ENCODE results near the gene PPP2R5E.

The PPP2R5E gene

DNA sequence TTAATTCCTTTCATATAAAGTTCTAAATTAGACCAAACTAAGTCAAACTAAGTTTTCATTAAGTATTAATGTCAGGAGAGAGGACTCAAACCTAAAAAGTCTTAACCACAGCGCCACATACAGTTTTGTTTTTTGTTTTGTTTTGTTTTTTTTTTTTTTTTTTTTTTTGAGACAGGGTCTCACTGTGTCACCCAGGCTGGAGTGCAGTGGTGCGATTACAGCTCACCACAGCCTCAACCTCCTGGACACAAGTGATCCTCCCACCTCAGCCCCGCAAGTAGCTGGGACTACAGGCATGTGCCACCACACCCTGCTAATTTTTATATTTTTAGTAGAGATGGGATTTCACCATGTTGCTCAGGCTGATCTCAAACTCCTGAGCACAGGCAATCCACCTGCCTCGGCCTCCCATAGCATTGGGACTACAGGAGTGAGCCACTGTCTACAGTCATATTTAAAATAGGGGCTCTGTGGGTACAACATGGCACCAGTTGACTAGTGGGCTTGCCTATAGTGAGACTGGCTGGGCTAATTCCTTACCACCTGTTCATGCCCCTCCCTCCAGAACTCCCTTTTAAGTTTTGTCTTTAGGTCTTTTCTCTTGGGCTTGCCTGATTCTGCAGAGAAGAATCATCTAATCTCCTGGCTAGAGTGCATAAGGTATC, 110.2 kb downstream of the PPP2R5E start:
- no peak for DNase-seq

GRCh38 chr14:63432228-63432627, 110.9 kb downstream of the PPP2R5E start:
- DNase-seq: no peak

DNA sequence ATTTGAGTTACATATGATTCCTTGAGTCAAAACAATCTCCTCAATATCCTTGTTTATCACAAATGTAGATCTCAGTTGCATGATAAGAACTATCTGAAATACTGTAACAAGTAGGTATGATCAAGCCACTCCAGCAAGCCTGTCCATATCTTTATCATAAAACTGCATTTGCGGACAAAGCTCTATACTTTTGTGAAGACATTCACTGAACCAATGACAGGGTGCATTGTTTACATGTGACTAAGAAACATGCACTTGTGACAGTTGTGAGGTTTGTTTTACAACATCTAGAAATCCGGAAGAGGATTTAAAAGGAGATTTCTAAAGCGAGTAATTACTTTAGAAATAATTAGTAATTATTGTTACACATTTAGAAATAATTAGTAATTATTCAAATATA, 111.7 kb downstream of the PPP2R5E start:
- DNase-seq: no peak

GRCh38 chr14:63428486-63428885, 114.7 kb downstream of the PPP2R5E start:
- no peak for DNase-seq

DNA sequence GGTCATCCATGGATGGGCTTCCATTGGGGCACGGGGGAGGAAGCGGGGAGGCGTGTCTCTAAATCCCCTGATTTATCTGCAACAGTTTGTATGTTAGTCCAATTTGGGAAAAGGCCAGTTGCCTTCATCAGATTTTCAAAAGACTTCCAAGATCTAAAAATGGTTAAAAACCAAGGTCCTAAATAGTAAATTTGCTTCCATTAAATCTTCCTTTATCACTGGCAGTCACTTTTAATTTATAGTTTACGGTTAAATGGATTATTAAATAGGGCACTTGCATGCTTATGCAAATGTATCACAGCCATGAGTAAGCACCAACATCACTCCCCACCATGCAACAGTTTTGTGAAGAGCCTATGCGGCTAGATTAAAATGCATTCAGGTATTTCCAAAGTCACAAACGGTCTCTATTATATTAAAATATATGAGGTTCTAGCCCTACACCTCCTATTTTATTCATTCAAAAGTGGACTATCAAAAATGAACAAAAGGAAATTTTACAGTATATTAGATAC, 116.3 kb downstream of the PPP2R5E start:
- no peak for DNase-seq

DNA sequence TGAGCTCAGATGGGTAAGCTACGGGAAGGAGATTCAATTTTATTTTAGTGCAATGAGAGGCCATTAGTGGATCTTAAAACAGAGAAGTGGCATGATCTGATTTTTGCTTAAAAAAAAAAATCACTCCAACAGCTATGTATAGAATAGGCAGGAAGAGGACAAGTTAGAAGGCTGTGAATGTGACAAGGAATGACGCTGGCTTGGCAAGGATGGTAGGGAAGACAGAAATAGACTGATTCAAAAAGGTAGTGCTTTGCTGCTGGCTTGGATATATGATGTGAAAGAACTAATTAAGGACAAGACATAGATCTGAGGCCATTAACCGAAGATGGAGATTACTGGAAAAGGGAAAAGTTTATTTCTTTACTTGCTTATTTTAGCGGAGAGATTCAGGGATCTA, 119.3 kb downstream of the PPP2R5E start:
- DNase-seq: no peak

DNA sequence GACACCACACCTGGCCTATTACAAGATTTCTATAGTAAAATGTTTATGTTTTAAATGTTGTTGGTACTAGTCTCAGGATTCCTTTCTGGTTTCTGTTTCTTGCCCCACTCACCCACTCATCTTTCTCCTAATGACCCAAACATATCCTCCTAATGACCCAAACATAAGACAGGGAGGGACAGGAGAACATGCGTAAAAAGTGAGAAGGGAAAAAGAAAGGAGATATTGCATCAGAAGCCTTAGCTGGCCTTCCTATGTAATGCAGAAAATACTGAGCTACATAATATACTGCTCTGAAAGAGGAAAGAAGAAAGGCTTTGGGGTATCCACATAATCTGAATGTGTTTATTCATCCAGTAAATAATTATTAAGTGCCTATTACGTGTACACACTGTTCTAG, 119.8 kb downstream of the PPP2R5E start:
- DNase-seq: no peak

DNA sequence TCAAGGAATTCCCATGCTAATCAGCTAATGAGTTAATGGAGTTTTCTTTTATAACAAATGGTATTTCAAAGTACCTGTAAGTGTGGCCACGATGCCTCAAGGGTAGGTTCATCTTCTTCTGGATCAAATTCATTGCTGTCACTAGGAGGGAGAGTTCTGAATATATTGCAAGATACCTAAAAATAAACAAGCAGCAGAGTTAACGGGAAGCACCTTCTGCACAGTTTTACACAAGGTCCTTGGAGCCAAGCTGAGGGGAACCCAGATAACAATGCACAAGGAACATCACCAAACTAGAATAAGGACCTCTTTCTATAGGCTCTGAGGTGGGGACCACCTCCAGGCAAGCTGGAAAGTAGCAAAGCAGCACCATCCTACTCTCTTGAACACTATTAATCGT, 121.3 kb downstream of the PPP2R5E start:
- DNase-seq: no peak

GRCh38 chr14:63421226-63421625, 122.0 kb downstream of the PPP2R5E start:
- DNase-seq: no peak

DNA sequence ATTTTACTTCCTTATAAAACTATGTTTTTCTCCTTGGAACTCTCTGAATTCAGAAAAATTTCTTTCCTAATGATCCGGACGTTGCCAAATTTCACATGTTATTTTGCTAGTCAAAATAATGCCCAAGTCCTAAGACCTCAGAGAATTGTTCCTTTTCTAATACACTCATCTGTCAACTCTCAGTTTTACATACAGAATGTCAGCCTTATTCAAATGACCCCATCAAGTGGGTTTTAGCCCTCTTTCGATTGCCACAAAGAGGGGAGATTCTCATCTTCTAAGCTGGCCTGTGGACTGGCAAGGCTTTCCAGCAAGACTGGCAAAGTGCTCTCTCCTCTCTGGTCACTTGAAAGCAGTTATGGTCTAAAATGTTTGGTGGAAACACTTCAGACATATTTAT, 125.2 kb downstream of the PPP2R5E start:
- no peak for DNase-seq

- DNase-seq: no peak
Observed at GRCh38 chr14:63413009-63413408, 130.2 kb downstream of the PPP2R5E start.

DNA sequence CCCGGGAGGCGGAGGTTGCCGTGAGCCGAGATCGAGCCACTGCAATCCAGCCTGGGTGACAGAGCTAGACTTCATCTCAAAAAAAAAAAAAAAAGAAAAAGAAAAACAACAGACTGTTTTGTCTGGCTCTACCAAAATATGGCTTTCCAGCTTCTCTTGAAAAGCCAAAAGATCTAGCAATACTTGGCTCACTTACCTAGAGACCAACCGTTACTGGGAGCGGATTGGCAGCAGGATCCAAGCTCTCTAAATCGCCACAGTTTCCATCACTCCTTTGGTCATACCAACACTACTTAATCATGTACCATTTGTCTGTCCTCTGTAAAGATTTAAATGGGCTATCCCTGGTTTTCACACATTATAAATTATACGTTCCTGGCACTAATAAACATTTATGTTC, 136.8 kb downstream of the PPP2R5E start:
- no peak for DNase-seq

DNA sequence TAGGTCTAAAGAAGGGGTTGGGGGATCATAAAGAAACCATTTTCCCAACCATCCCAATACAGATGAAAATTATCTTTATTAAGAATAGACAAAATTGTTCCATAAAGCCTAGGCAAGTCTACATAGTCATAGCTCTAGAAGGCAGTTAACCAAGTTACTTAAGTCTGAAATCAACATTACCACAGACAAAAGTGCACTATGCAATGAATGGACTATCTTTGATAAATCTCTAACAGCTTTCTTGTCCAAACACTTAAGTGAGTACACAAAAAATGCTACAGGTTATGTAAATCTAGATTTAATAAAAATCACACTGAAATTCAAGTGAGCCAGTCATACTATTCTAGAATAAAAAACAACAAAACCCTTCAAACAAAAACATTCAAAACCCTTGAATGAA, 137.5 kb downstream of the PPP2R5E start:
- DNase-seq: no peak

- DNase-seq: no peak
Observed at GRCh38 chr14:63404906-63405305, 138.3 kb downstream of the PPP2R5E start.

GRCh38 chr14:63401646-63402045, 141.5 kb downstream of the PPP2R5E start:
- DNase-seq: no peak

DNA sequence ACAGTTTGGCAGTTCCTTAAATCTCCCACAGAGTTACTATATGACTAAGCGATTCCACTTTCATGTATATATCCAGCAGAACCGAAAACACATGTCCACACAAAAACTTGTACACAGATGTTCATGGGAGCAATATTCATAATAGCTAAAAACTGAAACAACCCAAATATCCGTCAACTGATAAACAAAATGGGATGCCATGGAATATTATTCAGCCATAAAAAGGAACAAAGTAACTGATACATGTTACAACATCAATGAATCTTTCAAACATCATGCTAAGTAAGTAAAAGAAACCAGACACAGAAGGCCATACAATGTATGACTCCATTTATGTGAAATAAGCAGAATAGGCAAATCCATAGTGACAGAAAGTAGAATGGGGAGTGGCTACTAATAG, 144.2 kb downstream of the PPP2R5E start:
- DNase-seq: no peak

- no peak for DNase-seq
Observed at GRCh38 chr14:63394841-63395240, 148.3 kb downstream of the PPP2R5E start.

GRCh38 chr14:63394432-63394831, 148.7 kb downstream of the PPP2R5E start:
- DNase-seq: no peak

DNA sequence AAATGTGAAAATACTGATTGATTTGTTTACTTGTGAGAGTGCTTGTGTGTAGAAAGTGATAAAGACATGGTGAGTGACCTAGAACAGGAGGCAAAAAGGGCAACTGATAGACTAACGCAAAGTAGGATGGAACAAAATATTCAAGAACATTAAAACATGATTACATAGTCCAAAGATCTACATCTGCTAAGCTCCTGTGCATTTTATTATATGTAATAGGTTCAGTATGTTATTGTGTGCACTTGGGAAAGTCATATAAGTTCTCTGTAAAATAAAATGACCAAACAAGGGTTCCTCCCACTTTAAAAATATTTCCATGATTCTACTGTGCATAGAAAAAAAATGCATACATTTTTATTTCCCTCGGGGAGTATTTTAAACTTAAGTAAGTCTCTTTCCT, 150.2 kb downstream of the PPP2R5E start:
- no peak for DNase-seq

DNA sequence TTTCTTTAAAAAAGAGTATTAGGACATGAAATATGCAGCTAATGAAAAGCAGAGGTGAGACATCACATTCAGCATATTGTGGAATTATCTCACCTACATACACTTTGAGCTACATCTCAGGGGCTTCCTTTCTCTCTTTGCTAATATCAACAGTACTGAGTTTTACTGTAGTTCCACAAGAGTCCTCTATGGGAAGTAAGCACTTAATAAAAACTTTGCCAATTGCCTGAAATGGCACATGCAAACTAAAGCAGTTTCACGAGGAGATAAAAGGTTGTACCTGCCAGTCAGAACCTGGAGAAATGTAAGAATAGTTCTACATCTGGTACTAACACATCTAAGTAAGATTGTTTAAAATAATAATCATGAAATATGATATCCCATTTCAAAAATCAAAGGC, 150.9 kb downstream of the PPP2R5E start:
- DNase-seq: no peak

GRCh38 chr14:63388766-63389431, 154.3 kb downstream of the PPP2R5E start:
- DNase-seq: peak; percentile 10

DNA sequence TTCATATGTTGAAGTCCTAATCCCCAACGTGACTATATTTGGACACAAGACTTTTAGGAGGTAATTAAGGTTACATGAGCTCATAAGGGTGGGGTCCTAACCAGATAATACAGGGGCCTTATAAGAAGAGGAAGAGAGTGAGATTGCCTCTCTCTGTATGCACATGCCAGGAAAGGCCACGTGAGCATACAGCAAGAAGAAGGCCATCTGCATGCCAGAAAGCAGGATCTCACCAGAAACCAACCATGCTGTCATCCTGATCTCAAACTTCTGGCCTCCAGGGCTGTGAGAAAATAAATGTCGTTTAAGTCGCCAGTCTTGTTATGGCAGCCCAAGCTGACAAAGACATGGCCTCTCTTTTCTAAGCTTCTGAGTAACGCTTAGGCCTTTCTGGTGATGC, 155.5 kb downstream of the PPP2R5E start:
- no peak for DNase-seq

- no peak for DNase-seq
Observed at GRCh38 chr14:63383776-63384367, 159.3 kb downstream of the PPP2R5E start.

DNA sequence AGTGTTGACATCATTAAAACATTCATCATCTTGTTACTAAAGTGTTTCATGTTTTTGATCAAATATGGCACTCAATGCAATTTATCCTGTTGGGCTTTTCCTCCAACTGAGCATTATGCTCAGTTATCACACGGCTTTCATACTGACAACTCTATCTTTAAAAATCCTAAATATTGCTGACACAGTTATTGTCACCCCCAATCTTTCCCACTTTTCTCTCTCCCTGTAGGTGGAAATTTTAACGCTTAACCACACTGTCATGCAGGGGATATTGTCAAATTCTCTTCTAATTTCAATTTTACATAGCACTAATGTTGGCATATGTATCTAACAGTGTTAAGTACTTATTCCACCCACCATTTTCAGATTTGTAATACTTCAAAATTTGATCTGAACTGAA, 164.7 kb downstream of the PPP2R5E start:
- no peak for DNase-seq
